DND-41 (cell line): ENCODE data around the gene POU4F2.

Source experiments
- ATAC-seq: fragments of 200-7000 bp; cut with Tn5 transposase; 3 replicates; pipeline ENCODE4 v1.9.1; 2021; ENCODE audit warnings: low read depth; ENCODE audit not compliant: insufficient read depth
- DNase-seq: peaks from one replicate; pipeline ENCODE4 v3.0.0-alpha.2; 2020
- H2AFZ ChIP-seq: 2 replicates; pipeline ENCODE4 v1.6.0; 2012; ENCODE audit warnings: low read depth, low read length
- H3K27ac ChIP-seq: 2 replicates; pipeline ENCODE4 v1.5.1; 2012; ENCODE audit warnings: low read length, inconsistent platforms
- H3K27me3 ChIP-seq: fragments of 200-600 bp; sonication (generic); 2 replicates; pipeline ENCODE4 v1.6.0; 2012; ENCODE audit warnings: low read length, mild to moderate bottlenecking, inconsistent platforms; ENCODE audit not compliant: insufficient read depth, poor library complexity
- H3K36me3 ChIP-seq: 2 replicates; pipeline ENCODE4 v1.5.1; 2012; ENCODE audit warnings: low read length, inconsistent platforms; ENCODE audit not compliant: insufficient read depth
- H3K4me1 ChIP-seq: 2 replicates; pipeline ENCODE4 v1.5.1; 2012; ENCODE audit warnings: mild to moderate bottlenecking, low read length; ENCODE audit not compliant: insufficient read depth
- H3K4me2 ChIP-seq: 2 replicates; pipeline ENCODE4 v1.6.0; 2012; ENCODE audit warnings: mild to moderate bottlenecking, moderate library complexity, low read length, inconsistent platforms; ENCODE audit not compliant: insufficient read depth
- H3K4me3 ChIP-seq, 2 experiments: fragments of 200-600 bp in 1 of 2; shearing (Covaris generic) in 1 of 2; 2 replicates each; pipeline ENCODE4 v1.5.1; 2012 to 2016; ENCODE audit warnings: inconsistent platforms in 2 of 2, low read length in 2 of 2, mild to moderate bottlenecking in 2 of 2, low read depth in 1 of 2, moderate library complexity in 1 of 2
- H3K79me2 ChIP-seq: 2 replicates; pipeline ENCODE4 v1.6.0; 2012; ENCODE audit warnings: low read length, inconsistent platforms; ENCODE audit not compliant: insufficient read depth
- H3K9ac ChIP-seq: 2 replicates; pipeline ENCODE4 v1.6.0; 2012; ENCODE audit warnings: low read depth, mild to moderate bottlenecking, inconsistent platforms, low read length, moderate library complexity
- H3K9me3 ChIP-seq: 2 replicates; pipeline ENCODE4 v1.5.1; 2012; ENCODE audit warnings: low read length, moderate library complexity, mild to moderate bottlenecking, inconsistent platforms; ENCODE audit not compliant: insufficient read depth, severe bottlenecking
- H4K20me1 ChIP-seq: 2 replicates; pipeline ENCODE4 v1.6.0; 2012; ENCODE audit warnings: low read length; ENCODE audit not compliant: insufficient read depth
- CTCF ChIP-seq: IDR thresholded peaks from 2 replicates; pipeline ENCODE4 v1.5.1; 2012; ENCODE audit warnings: borderline replicate concordance, low read length, moderate library complexity, mild to moderate bottlenecking; ENCODE audit not compliant: poor library complexity, severe bottlenecking; ENCODE audit errors: extremely low read depth
- EZH2 ChIP-seq: IDR thresholded peaks from 3 replicates; pipeline ENCODE4 v1.6.1; 2012; ENCODE audit warnings: borderline replicate concordance, low read depth, mild to moderate bottlenecking, moderate library complexity, low read length, inconsistent platforms; ENCODE audit not compliant: severe bottlenecking

Gene POU4F2

GRCh38 chr4:146632770-146633470 is 5.8 kb upstream of the POU4F2 start:
- Histone ChIP-seq H3K4me2 (no peak overlapping the region), H3K4me3 (no peak overlapping the region), H3K4me1 (no peaks in the 10 kb centered on the region), H2AFZ (no peak overlapping the region), H3K9ac (no peak overlapping the region), H3K27ac (no peak overlapping the region), H3K9me3 (no peaks in the 10 kb centered on the region), H3K36me3 (no peaks in the 10 kb centered on the region), H4K20me1 (no peaks in the 10 kb centered on the region), H3K79me2 (no peaks in the 10 kb centered on the region), H3K27me3 (no peaks in the 10 kb centered on the region)
- DNase-seq = no peak
- no peak for TF ChIP-seq EZH2
- no peak for TF ChIP-seq CTCF
- no peak for ATAC-seq

GRCh38 chr4:146633471-146633800 is 5.3 kb upstream of the POU4F2 start:
- H3K9me3 ChIP-seq = no peaks in the 10 kb centered on the region
- DNase-seq = no peak
- no peak overlapping the region for H3K27ac ChIP-seq
- H3K4me3 ChIP-seq = no peak overlapping the region
- no peak overlapping the region for H2AFZ ChIP-seq
- no peaks in the 10 kb centered on the region for H3K27me3 ChIP-seq
- ATAC-seq = no peak
- no peaks in the 10 kb centered on the region for H3K4me1 ChIP-seq
- H3K9ac ChIP-seq = no peak overlapping the region
- H4K20me1 ChIP-seq = no peaks in the 10 kb centered on the region
- H3K79me2 ChIP-seq = no peaks in the 10 kb centered on the region
- TF ChIP-seq EZH2 = no peak
- no peak for TF ChIP-seq CTCF
- H3K4me2 ChIP-seq = no peak overlapping the region
- H3K36me3 ChIP-seq = no peaks in the 10 kb centered on the region

- Histone ChIP-seq H3K36me3 (no peaks in the 10 kb centered on the region), H3K9ac (no peak overlapping the region), H3K4me3 (no peak overlapping the region), H3K9me3 (no peaks in the 10 kb centered on the region), H4K20me1 (no peaks in the 10 kb centered on the region), H3K4me2 (no peak overlapping the region), H3K4me1 (no peaks in the 10 kb centered on the region), H3K27me3 (no peaks in the 10 kb centered on the region), H3K27ac (no peak overlapping the region), H2AFZ (no peak overlapping the region), H3K79me2 (no peaks in the 10 kb centered on the region)
- TF ChIP-seq EZH2 = no peak
- no peak for TF ChIP-seq CTCF
- DNase-seq = no peak
- ATAC-seq = no peak
Observed at GRCh38 chr4:146634825-146635224, 3.9 kb upstream of the POU4F2 start.
